ENCODE measurements around the gene AXL.

- TF ChIP-seq ZFP37 (CRISPR knock-in tag; IDR thresholded peaks at IDR 0.05; ENCODE audit: borderline replicate concordance) (no peak), SNAI1 (CRISPR knock-in tag; IDR thresholded peaks at IDR 0.05; ENCODE audit: borderline replicate concordance) (no peak), ZNF501 (CRISPR knock-in tag; IDR thresholded peaks at IDR 0.05) (no peak), E2F1 (CRISPR knock-in tag; IDR thresholded peaks at IDR 0.05) (no peak), THRA (CRISPR knock-in tag; IDR thresholded peaks at IDR 0.05; ENCODE audit: borderline replicate concordance) (no peak), ZFAT (CRISPR knock-in tag; conservative IDR thresholded peaks at IDR 0.05) (no peak), POLR2A (IDR thresholded peaks at IDR 0.05; ENCODE audit: insufficient read depth in 1 of 2, low read depth in 2 of 2, low read length in 2 of 2) (no peak), CTCF (CRISPR knock-in tag; IDR thresholded peaks at IDR 0.05) (no peak), TERF1 (CRISPR knock-in tag; IDR thresholded peaks at IDR 0.05) (no peak), NR2F2 (IDR thresholded peaks at IDR 0.05; ENCODE audit: borderline replicate concordance, low read depth) (no peak), GABPA (IDR thresholded peaks at IDR 0.05; ENCODE audit: low read depth, low read length) (no peak), GABPA (CRISPR knock-in tag; IDR thresholded peaks at IDR 0.05; ENCODE audit: low read depth) (no peak), ZNF556 (CRISPR knock-in tag; IDR thresholded peaks at IDR 0.05; ENCODE audit: borderline replicate concordance) (no peak), GLI4 (CRISPR knock-in tag; IDR thresholded peaks at IDR 0.05; ENCODE audit: borderline replicate concordance) (no peak), ZNF44 (CRISPR knock-in tag; IDR thresholded peaks at IDR 0.05) (no peak)
Measured at GRCh38 chr19:41302624-41303351, 83.8 kb downstream of the AXL start.

Data from HepG2 (cell line).